Spinal cord (tissue), 10 donors: Measurements from ENCODE around the gene REC8. TPM values are rescaled to one million over a fixed set of nuclear protein-coding genes. Genes with fewer than 3 reads are reported as not detected.

Source experiments
- DNase-seq, 6 donors: peaks; one replicate each; pipeline versions ENCODE4 v3.0.0 to v3.0.0-alpha.2; 2013 to 2015; ENCODE audit warnings: low spot score in 6 of 6, low read depth in 4 of 6
- H3K27ac ChIP-seq: one replicate; pipeline ENCODE4 v1.5.1; 2013; ENCODE audit warnings: low read depth, low read length, control low read depth
- H3K27me3 ChIP-seq: one replicate; pipeline ENCODE4 v1.6.1; 2013; ENCODE audit warnings: low read length; ENCODE audit not compliant: control insufficient read depth, insufficient read depth
- H3K36me3 ChIP-seq: one replicate; pipeline ENCODE4 v1.6.1; 2013; ENCODE audit warnings: low read length; ENCODE audit not compliant: control insufficient read depth, insufficient read depth
- H3K4me1 ChIP-seq: one replicate; pipeline ENCODE4 v1.6.1; 2013; ENCODE audit warnings: low read length; ENCODE audit not compliant: control insufficient read depth, insufficient read depth
- H3K4me3 ChIP-seq: one replicate; pipeline ENCODE4 v1.5.1; 2013; ENCODE audit warnings: low read depth, low read length, control low read depth
- H3K9me3 ChIP-seq: one replicate; pipeline ENCODE4 v1.6.1; 2013; ENCODE audit warnings: low read length; ENCODE audit not compliant: control insufficient read depth, insufficient read depth
- WGBS: methylation state at CpG from one replicate; pipeline ENCODE4 v1.1.5; 2013; ENCODE audit warnings: missing lambda C conversion rate; ENCODE audit not compliant: insufficient coverage; 5-methylcytosine and 5-hydroxymethylcytosine counted together
- polyA plus RNA-seq, 2 donors: library from polyadenylated mRNA; unstranded; fragments of 120-200 nt; gene quantifications; one replicate each; pipeline ENCODE4 v1.2.1, GENCODE V29; 2013; ENCODE audit not compliant: insufficient read length in 2 of 2
- total RNA-seq, 2 donors: library from RNA; depleted of rRNA in 1 of 2; stranded (reverse); fragments of 120-200 nt in 1 of 2; fragments of >200 nt in 1 of 2; gene quantifications; one replicate each; pipeline versions ENCODE4 v1.2.3 to v1.2.4, GENCODE V29; 2013 to 2014
- donor health status: healthy.

The REC8 gene
- total and polyA plus RNA-seq, 4 donors, result 18.7 to 129 (median 58.9) TPM

DNA sequence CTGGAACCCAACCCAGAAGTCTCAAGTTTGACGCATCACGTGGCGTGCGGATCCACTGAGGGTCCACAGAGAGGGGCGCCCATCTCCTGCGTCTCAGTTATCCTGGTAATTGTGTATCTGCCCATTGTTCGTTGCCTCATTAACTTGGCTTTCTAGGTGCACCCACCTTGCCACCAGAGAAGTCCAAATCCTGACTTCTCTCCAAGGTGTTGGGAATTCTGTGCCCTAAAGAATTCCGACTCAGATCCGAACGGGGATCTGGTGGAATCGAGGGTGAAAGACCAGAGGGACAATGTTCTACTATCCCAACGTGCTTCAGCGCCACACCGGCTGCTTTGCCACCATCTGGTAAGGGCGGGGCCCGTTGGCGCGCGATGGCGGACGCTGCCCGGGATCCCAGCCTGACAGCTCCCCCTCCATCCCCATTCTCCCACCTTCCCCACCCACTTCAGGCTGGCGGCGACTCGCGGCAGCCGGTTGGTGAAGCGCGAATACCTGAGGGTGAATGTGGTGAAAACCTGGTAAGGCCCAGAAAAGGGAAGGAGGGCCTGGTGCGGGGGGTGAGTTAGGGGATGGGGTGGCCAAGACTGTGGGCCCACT lies 481 bp downstream of the REC8 start:
- Histone ChIP-seq H3K4me1 (peaks cover 34% of the 10 kb centered on the region), H3K27me3 (no peaks in the 10 kb centered on the region)

DNA sequence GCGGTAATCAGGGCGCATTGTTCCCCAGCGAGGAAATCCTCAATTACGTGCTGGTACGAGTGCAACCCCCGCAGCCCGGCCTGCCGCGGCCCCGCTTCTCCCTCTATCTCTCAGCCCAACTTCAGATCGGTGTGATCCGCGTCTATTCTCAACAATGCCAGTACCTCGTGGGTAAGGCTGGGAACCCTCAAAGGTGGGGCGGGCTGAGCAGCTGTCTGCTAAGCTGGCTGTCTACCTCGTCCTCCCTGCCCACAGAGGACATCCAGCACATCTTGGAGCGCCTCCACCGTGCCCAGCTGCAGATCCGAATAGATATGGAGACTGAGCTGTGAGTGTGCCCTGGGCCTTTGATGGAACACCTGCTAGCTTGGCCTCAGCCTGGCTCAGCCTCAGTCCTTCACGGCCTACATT lies 996 bp downstream of the REC8 start:
- H3K4me3 ChIP-seq, result peak overlapping the region; percentile 79
- no peaks in the 10 kb centered on the region for H3K27me3 ChIP-seq
- peak overlapping the region; percentile 79 for H3K27ac ChIP-seq
- no peaks in the 10 kb centered on the region for H3K9me3 ChIP-seq
- peak in 1 of 6 donors; percentile 53 for DNase-seq
- peaks cover 50% of the 10 kb centered on the region for H3K36me3 ChIP-seq
- 23% methylated on average over 19 of the region's 20 CpGs for WGBS
- peaks cover 34% of the 10 kb centered on the region for H3K4me1 ChIP-seq

More for the DNA sequence above, 481 bp downstream of the REC8 start:
- Histone ChIP-seq H3K4me3 (peak overlapping the region; percentile 79), H3K36me3 (peaks cover 45% of the 10 kb centered on the region), H3K9me3 (no peaks in the 10 kb centered on the region), H3K27ac (peak overlapping the region; percentile 79)
- DNase-seq, result peak in 2 of 6 donors; percentile 69 to 71
- under 1% methylated on average over 28 of the region's 30 CpGs for WGBS

DNA sequence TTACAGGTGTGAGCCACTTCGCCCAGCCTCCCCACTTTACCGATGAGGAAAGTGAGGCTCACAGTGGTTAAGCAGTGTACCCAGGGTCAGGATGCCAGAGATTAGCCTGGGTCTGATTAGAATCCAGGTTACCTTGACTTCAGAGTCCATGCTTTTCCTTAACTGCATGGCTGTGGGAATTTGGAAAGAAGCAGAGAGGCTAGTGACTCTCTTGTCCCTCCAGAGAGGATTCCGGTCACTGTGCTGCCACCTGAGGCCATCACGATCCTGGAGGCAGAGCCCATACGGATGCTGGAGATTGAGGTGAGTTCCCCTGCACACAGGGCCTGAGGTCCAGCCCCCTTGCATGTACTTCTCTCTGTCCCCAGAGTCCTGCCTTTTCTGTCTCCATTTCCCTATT lies 4.7 kb downstream of the REC8 start:
- Histone ChIP-seq H3K9me3 (no peaks in the 10 kb centered on the region), H3K27ac (no peak overlapping the region), H3K27me3 (no peaks in the 10 kb centered on the region), H3K4me1 (peaks cover 33% of the 10 kb centered on the region), H3K4me3 (no peak overlapping the region), H3K36me3 (peaks cover 86% of the 10 kb centered on the region)
- no peak for DNase-seq
- 89% methylated on average over 5 of the region's 5 CpGs for WGBS

DNA sequence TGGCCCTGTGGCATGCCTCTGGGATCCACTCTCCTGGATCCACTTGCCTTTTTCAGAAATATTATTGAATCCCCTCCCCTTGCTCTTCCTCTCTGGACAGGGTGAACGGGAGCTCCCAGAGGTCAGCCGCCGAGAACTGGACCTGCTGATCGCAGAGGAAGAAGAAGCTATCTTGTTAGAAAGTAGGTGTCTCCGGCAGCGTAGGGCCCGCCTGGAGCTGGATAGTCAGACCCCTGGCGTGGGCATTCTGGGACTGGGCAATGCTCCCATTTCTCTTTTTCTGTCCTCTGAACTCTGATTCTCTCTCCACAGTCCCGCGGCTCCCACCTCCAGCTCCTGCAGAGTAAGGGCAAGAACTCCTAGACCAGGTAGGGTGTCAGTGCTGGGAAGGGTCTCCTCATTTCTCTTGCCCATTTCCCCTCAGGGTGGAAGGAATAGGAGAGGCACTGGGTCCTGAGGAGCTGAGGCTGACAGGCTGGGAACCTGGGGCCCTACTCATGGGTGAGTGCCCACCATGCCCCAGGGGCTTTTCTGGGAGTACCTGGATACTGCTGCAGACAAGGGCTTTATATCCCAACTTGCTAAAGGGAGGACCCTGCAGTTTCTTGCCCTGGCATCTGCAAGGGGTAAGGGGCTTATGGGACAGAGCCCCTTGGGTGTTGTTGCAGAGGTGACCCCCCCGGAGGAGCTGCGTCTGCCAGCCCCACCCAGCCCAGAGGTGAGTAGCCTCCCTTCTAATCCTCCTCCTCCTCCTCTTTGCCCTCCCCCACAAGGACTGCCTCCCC lies 5.4 kb downstream of the REC8 start:
- Histone ChIP-seq H3K36me3 (peaks cover 92% of the 10 kb centered on the region), H3K27ac (no peak overlapping the region), H3K9me3 (no peaks in the 10 kb centered on the region), H3K27me3 (no peaks in the 10 kb centered on the region), H3K4me1 (peaks cover 27% of the 10 kb centered on the region), H3K4me3 (no peak overlapping the region)
- no peak for DNase-seq
- 93% methylated on average over 3 of the region's 12 CpGs for WGBS

DNA sequence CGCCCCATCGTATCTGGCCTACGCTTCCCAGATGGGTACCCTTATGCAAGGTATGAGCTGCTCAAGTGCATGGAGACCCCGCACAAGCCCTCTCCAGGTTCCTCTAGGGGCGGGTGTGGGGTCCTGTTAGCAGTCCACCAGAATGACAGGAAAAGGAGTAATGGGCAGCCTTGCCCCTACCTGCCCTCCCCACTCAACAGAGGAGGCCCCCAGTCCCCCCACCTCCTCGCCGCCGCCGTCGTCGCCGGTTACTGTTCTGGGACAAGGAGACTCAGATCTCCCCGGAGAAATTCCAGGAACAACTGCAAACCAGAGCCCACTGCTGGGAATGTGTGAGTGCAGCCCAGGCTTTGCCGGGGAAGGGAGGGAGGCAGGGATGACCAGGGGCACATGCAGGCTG lies 6.0 kb downstream of the REC8 start:
- no peak overlapping the region for H3K4me3 ChIP-seq
- no peak for DNase-seq
- no peak overlapping the region for H3K27ac ChIP-seq
- peaks cover 95% of the 10 kb centered on the region for H3K36me3 ChIP-seq
- H3K4me1 ChIP-seq, result peaks cover 21% of the 10 kb centered on the region
- WGBS, result 89% methylated on average over 3 of the region's 14 CpGs
- no peaks in the 10 kb centered on the region for H3K27me3 ChIP-seq
- H3K9me3 ChIP-seq, result no peaks in the 10 kb centered on the region

DNA sequence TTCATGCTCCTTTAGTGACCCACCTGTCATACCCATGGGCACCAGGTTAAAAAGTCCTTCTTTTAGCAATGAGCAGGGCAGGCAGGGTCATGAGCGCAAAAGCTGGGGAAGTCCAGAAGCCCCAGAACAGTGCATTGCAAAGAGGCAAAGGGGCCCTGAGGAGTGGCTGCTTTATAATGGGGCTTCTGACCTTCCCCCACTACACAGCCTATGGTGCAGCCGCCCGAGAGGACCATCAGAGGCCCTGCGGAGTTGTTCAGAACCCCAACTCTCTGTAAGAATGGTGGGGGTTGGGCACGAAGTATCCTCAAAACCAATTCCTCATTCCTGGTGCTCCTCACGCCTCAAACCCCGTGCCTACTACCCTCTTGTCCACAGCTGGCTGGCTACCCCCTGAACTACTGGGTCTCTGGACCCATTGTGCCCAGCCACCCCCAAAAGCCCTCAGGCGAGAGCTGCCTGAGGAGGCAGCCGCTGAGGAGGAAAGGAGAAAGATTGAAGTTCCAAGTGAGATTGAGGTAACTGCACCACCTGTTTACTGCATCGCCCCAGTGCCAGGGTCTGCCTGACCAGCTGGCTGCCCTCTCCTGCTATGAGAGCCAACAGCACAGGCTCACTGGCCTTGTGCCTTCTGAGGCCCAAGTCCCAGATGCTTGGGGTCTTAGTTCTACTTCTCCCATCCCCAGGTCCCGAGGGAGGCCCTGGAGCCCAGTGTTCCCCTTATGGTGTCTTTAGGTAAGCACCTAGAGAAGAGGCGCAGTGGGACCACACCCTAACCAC lies 6.7 kb downstream of the REC8 start:
- H3K36me3 ChIP-seq, result peaks cover 95% of the 10 kb centered on the region

DNA sequence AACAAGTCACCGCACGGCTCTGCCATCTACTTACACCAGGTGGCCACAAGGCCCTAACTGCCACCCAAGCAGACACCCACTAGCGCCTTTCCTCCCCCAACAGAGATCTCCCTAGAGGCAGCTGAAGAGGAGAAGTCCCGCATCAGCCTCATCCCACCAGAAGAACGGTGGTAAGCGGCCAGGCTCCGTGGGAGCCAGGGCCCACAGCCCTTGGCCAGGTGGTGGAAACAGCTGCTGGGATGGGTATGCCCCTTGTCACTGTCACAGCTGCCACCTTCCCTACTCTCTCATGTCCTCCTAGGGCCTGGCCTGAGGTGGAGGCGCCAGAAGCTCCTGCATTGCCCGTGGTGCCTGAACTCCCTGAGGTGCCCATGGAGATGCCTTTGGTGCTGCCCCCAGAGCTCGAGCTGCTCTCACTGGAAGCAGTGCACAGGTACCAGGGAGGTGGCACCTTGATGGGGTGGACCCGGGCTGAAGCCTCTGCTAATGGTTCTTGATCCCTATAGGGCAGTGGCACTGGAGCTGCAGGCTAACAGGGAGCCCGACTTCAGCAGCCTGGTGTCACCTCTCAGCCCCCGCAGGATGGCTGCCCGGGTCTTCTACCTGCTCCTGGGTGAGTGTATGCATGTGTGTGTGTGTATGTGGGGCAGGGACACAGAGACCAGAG lies 7.5 kb downstream of the REC8 start:
- Histone ChIP-seq H3K27me3 (no peaks in the 10 kb centered on the region), H3K36me3 (peaks cover 95% of the 10 kb centered on the region), H3K9me3 (no peaks in the 10 kb centered on the region), H3K27ac (no peak overlapping the region), H3K4me1 (peaks cover 8% of the 10 kb centered on the region), H3K4me3 (no peak overlapping the region)
- 89% methylated on average over 9 of the region's 14 CpGs for WGBS
- DNase-seq, result no peak

More for the DNA sequence above, 6.7 kb downstream of the REC8 start:
- Histone ChIP-seq H3K27me3 (no peaks in the 10 kb centered on the region), H3K4me3 (no peak overlapping the region), H3K4me1 (peaks cover 14% of the 10 kb centered on the region), H3K27ac (no peak overlapping the region), H3K9me3 (no peaks in the 10 kb centered on the region)
- no peak for DNase-seq
- 100% methylated on average over 3 of the region's 12 CpGs for WGBS

DNA sequence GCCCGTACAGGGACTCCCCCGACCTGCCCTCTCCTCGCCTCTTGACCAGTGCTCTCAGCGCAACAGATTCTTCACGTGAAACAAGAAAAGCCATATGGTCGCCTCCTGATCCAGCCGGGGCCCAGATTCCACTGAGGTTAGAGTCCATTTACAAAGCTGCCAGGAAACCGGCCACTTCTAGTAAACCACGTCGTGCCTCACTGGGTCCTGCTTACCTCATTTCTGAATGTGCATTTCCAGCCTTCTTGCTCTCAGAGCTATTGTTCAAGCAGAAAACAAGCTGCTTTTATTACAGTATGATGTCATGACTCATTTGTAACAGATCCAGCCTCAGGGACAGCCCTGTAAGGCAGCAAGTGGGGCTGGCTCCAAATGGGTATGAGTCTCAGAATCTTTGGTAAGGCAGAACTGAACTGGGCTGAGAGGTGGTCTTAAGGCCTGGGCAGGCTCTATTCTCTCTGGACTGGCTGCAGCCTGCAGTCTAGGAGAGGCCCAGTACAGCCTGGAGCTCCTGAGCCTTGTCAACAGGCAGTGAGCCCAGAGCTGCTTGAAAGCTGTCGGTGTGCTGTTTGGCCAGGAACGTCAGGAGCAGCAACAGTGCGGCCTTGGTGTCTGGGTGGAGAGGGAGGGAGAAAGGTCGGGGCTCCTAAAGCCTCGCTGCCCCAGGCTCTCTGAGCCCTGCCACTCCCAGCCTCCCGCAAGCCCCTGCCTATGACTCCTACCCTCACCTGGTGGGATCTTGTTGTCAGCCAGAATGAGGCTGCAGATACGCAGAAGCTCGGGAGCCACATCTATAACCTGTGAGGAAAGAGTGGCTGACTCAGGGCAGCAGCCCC lies 8.3 kb downstream of the REC8 start:
- Histone ChIP-seq H3K27ac (no peak overlapping the region), H3K36me3 (peaks cover 98% of the 10 kb centered on the region), H3K9me3 (no peaks in the 10 kb centered on the region), H3K4me3 (no peak overlapping the region), H3K4me1 (peaks cover 8% of the 10 kb centered on the region), H3K27me3 (no peaks in the 10 kb centered on the region)
- 62% methylated on average over 11 of the region's 18 CpGs for WGBS
- DNase-seq, result no peak
